Uterus (tissue), 2 donors: ENCODE results near the gene PGLYRP4.

Experiments
- POLR2A ChIP-seq, 2 donors: fragments of 450-650 bp; IDR thresholded peaks; one replicate each; pipeline ENCODE4 v1.6.1; 2016; ENCODE audit warnings: antibody characterized with exemption in 2 of 2, mild to moderate bottlenecking in 1 of 2, moderate library complexity in 1 of 2
- TF ChIP-seq, protein P1 (sequence below), 4 experiments: fragments of 200-600 bp in 2 of 4; fragments of 450-650 bp in 2 of 4; sonication (generic) in 2 of 4; IDR thresholded peaks; one replicate each; pipeline ENCODE4 v1.5.1; 2016 to 2019; ENCODE audit warnings: antibody characterized with exemption in 4 of 4, mild to moderate bottlenecking in 2 of 4, moderate library complexity in 1 of 4

DNA sequence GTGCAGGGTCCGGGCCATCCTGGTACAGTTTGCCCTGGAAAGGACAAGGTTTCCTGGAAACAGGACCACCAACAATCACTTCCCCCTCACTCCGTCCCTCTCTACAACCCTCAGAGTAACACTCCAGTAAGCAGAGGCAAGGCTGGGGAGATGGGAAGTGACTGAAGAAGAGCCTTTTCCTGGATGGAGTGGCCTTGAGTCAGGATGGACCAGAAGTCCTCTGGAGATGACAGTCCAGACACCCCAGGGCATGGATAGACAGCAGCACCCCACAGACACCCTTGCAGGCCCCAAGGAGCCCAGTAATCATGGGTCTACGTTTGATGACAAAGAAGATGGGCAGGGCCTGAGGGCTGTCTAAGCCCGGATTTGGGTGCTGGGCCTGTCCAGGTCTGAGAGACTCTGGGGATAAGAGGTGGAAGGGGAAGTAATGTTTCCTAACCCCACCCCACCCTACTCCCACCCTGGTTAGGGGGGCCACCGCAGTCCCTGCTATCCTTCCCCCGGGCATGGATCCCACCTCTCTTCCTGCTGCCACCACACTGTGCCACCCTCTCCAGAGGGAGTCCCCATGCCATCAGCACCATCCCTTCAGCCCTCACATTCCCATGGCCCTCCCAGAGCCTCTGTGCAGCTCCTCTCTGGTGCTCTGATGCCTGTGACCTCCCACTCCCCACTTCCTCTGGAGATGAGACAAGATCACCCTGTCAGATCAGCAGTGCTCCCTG, 49.4 kb upstream of the PGLYRP4 start:
- TF ChIP-seq, protein P1, sequence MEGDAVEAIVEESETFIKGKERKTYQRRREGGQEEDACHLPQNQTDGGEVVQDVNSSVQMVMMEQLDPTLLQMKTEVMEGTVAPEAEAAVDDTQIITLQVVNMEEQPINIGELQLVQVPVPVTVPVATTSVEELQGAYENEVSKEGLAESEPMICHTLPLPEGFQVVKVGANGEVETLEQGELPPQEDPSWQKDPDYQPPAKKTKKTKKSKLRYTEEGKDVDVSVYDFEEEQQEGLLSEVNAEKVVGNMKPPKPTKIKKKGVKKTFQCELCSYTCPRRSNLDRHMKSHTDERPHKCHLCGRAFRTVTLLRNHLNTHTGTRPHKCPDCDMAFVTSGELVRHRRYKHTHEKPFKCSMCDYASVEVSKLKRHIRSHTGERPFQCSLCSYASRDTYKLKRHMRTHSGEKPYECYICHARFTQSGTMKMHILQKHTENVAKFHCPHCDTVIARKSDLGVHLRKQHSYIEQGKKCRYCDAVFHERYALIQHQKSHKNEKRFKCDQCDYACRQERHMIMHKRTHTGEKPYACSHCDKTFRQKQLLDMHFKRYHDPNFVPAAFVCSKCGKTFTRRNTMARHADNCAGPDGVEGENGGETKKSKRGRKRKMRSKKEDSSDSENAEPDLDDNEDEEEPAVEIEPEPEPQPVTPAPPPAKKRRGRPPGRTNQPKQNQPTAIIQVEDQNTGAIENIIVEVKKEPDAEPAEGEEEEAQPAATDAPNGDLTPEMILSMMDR (IDR thresholded peaks at IDR 0.05), result no peak
- TF ChIP-seq POLR2A (IDR thresholded peaks at IDR 0.05), result no peak
